HG02642 (cell line): Measurements from ENCODE around the gene PSMA5.

ENCODE experiments used
- ATAC-seq: cut with Tn5 transposase; IDR thresholded peaks from one replicate; pipeline ENCODE4 v1.9.1; 2021; ENCODE audit warnings: mild to moderate bottlenecking; ENCODE audit not compliant: unreplicated experiment, poor library complexity

PSMA5 gene

DNA sequence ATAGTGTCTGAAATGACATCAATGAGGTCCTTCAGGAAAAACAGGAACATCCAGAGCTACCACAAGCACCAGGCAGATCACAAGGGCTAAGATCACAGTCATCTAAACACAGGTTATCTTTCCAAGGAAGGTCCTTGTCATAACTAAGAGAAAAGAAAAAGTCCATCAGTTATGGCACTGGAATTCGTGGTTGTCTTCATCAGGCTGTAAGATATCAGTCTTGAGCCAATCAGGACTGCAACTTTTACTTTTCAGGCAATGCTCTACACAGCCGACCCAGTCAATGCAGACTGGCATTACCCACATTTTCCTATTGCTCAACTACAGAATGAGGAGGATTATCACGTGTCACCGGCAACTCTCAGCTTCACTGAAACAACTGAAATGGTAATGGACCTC, 54.9 kb downstream of the PSMA5 start:
- ATAC-seq = no peak

DNA sequence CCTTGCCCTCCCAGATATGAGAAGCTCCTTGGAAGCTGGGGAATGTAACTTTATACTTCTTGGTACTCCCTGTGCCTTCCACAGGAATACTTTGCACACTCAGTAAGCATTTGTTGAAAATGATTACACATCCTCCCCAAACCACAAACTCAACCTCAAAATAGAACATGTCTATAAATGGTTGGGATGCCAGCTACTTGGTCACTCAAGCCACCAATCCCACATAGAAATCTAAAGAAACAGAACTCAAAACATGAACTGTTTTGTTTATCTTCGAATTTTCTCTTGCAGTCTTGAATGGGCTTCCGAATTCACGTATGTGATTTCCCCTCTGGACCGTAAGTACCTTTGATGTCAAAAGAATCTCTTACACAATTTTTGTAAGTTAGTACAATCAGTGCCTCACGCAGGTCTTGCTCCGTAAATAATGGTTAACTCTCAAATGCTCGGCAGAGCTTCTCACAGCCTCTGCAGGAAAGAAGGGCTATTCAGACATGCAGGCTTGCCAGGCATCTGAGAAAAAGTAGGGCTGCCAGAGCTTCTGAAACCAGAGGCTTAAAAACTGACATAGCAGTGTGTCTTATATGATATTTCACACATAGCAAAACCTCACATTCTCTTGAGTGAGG, 55.4 kb downstream of the PSMA5 start:
- ATAC-seq = no peak

DNA sequence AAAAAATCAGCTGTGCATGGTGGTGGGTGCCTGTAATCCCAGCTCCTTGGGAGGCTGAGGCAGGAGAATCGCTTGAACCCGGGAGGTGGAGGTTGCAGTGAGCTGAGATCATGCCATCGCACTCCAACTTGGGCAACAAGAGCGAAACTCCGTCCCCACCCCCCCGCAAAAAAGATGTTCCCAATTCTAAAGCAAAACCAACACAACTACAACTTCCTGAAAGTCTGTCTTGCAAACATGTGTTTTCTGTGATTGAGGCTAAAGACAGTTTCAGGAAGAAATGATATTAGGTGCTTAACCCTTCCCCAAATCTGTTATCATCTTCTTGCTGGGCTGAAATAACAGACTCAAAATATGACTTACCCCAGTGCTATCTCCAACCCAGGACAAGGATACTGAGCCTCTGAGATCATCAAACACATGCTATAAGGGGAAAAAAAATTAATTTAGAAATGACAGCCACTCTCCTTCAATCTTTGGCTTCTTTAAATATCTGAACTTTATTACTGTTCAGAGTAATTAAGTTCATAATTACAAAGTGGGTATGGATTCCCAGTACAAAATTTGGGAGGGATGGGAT, 57.0 kb downstream of the PSMA5 start:
- no peak for ATAC-seq

DNA sequence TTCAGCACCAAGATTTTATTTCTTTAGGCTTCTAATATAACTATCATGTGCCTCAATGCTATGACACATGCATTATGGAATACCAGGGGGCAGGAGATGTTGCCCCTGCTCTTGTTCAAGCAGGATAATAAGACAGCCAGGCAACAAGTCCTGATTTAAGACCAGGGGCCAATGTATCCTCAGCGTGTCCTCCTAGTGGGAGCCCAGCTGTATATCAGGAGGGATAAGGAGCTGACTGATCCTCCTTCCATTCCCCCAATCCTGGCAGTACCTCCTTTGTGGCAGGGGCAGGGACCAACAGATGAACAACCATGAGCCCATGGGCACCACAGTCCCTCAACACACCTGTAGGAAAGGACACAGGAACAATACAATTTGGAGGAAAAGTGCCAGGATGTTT, 57.8 kb downstream of the PSMA5 start:
- no peak for ATAC-seq

DNA sequence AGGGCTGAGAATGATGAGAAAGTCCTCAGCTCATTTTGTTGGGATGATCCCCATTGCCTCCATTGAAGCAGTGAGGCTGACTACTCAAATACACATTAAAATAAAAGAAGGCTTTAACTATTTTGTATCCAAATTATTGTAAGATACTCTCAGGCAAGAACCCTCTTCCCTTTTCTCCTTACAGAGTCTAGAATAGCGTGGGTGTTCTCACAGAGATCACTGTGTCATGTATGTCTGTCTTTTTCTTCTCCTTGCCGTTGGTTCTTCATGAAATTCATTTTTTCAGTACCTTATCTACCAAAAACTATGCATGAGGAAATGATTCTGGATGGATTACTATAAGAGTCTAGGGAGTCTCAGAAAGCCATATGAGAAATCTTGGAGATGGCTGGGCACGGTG, 58.6 kb downstream of the PSMA5 start:
- ATAC-seq = no peak

DNA sequence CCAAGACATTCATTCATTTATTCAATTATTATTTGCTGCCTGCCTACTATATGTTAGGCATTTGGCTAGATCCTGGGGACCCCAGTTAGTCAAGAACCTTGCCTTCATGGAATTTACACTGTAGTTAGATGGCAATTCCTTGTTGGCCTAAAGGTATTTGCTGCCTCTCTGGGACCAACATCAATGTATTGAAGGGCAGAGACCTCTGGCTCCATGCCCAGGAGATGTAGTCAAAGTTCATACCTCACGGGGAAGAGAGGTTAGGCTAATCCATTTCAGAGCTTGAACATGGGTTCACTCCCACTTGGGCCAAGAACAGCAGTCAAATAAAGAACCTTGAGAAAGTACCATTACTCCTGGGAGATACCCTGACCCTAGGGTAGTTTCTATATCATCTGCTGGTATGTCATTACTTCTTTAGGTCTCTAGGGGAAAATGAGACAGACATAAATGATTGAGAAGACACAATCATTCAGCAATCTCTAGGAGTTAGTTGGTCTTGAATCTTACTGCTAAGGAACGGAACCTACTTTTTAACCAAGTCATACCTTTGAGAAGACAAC, 60.5 kb downstream of the PSMA5 start:
- no peak for ATAC-seq

DNA sequence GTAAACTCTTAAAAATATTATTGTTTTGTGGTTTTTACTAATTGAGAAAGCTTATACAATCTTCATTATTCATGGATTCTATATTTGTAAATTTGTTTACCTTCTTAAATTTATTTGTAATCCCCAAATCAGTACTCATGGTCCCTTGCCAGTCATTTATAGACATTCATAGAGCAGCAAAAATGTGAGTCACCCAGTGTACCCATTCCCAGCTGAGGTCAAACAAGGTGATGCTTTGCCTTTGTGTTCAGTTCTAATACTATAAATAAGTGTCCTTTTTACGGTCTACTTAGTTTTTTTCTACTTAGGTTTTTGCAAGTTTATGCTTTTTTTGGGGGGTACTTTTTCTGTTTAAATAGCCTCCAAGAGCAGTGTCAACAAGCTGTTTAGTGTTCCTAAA, 64.6 kb downstream of the PSMA5 start:
- no peak for ATAC-seq

DNA sequence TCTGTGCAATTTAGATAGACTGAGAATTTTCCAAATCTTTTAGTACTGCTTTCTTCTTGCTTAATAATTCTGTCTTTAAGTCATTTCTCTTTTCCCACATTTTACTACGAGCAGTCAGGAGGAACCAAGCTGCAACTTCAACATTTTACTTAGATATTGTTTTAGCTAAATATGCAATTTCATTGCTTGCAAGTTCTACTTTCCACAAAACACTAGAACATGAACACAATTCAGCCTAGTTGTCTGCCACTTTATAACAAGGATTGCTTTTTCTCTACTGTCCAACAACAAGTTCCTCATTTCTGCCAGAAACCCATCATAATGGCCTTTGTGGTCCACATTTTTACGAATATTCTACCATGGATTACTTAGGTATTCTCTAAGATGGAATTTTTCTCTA, 65.2 kb downstream of the PSMA5 start:
- ATAC-seq = no peak

DNA sequence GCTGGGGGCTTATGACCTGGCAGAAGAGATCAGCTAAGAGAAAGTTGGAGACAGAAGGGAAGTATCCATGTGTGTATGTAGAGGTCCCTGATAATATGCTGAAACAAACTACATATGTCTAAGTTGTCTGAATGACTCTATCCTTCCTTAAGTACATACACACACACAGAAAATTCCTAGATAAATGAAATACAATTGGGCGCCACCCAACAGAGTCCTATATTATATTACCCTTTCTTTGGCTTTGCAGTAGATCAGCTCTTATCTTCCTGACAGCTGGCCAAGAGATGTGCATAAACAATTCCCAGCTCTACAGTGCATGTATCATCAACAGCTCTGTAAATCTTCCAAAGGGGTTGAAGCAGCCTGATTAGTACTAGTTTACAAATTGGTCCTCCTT, 68.6 kb downstream of the PSMA5 start:
- no peak for ATAC-seq

DNA sequence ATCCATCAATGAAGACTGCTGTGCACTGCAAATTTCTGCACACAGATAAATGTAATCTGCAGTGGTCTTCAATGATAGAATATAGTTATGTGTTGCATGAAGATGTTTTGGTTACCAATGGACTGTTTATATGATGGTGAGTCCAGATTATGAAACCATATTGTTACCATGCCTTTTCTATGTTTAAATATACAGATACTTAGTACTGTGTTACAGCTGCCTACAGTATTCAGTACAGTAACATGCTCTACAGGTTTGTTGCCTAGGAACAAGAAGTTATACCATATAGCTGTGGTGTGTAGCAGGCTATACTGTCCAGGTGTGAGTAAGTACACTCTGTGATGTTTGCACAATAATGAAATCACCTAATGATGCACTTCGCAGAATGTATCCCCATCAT, 69.3 kb downstream of the PSMA5 start:
- ATAC-seq = no peak

DNA sequence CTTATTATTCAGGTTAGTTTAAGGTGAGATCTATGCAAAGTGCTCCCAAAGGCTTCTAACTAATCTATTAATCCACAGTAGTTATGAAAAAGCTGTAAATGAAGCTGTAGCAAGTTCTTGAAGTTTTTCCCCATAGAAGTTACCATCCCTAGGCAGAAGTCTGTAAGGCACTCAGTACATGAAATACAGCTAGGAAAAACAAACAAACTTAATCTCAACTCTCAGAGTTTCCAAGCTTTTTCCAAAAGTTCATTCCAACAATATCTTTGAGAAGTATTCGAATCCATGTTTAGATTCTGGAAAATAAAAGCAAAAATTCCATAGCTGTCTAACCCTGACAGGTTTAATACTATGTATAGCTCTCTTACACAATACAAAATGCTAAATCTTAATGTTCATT, 69.7 kb downstream of the PSMA5 start:
- ATAC-seq = no peak

DNA sequence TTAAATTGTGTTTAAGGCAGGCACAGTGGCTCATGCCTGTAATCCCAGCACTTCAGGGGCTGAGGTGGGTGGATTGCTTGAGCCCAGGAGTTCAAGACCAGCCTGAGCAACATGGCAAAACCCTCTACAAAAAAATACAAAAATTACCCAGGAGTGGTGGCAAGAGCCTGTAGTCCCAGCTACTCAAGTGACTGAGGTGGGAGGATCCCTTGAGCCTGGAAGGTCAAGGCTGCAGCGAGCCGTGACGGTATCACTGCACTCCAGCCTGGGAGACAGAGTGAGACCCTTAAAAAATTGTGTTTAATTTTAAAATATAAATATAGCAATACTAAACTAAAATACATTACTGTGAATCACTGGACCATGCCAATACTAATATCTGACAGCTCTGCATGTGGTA, 71.3 kb downstream of the PSMA5 start:
- ATAC-seq = no peak

DNA sequence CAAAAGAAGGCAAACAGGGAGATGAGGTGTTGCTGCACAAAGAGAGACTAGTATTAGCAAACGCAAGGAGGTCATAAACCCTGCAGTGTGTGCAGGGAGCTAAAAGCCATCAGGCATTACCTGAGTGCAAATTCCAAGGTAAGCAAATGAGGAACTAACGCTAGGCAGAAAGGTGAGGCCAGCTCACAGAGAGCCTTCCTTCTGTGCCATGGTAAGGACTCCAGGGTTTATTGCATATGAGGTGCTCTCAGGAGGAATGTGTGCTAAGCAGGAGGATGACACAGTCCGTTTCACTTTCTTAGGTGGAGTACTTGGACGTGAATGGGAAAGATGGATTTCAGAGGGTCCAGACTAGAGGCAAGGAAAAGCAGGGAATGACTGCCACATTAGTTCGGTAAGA, 74.8 kb downstream of the PSMA5 start:
- ATAC-seq = no peak

DNA sequence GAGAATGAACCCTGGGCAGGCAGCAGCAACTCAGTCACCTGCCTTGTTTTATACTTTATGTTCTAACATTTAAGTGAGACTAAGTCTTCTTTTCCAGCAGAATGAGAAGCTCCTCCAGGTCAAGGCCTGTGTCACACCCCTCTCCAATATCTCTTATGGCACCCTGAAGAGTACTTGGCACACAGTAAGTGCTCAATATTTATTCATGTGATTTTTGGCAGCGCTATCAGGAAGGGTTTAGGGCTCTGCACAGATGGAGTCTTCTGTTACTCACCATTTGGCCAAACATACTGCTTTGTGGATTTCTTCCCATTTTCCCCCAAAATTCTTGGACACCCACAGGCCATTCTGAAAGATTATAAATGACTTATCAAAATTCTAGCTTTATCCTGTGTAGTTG, 75.6 kb downstream of the PSMA5 start:
- no peak for ATAC-seq

DNA sequence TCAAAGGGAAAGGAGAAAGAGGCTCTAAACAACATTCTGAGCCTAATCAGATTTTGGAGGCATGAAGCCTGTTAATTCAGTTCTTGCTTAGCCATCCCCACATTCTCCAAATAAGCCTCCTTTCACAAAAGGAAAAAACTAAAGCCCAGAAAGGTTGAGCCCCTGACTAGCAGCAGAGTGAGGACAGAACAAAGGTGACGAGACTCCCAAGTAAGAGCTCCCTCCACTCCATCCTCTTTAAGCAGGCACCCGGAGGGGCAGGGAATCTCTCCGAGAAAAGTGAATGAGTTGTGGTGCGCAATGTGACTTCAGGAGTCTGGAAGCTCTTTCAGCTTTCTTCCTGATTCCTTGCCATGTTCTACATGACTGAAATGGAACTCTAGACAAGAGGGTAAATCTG, 76.1 kb downstream of the PSMA5 start:
- ATAC-seq = no peak
